Mononuclear cell (primary cell): ENCODE data around the gene CMAS. TPM values are rescaled to one million over a fixed set of nuclear protein-coding genes. Genes with fewer than 3 reads are reported as not detected.
"Not testable (repeated sequence)": the region's sequence is repeated elsewhere in the genome, so short reads cannot be mapped to it uniquely, and the experiment has no call there.

Experiments used
- H3K27me3 ChIP-seq: 2 replicates; pipeline ENCODE4 v1.6.0; 2011; ENCODE audit warnings: low read length, control low read depth; ENCODE audit not compliant: insufficient read depth
- H3K4me1 ChIP-seq: 2 replicates; pipeline ENCODE4 v1.5.1; 2011; ENCODE audit warnings: mild to moderate bottlenecking, low read length, control low read depth; ENCODE audit not compliant: insufficient read depth
- H3K4me3 ChIP-seq: 2 replicates; pipeline ENCODE4 v1.5.1; 2011; ENCODE audit warnings: mild to moderate bottlenecking, low read length, moderate library complexity
- H3K9me3 ChIP-seq: 2 replicates; pipeline ENCODE4 v1.5.1; 2011; ENCODE audit warnings: low read depth, mild to moderate bottlenecking, control low read depth, low read length
- total RNA-seq: library from RNA; depleted of rRNA; stranded (reverse); fragments of >200 nt; gene quantifications from one replicate; pipeline ENCODE4 v1.2.3, GENCODE V29; 2012

The CMAS gene
- total RNA-seq, 1 donor: 5.8 TPM

DNA sequence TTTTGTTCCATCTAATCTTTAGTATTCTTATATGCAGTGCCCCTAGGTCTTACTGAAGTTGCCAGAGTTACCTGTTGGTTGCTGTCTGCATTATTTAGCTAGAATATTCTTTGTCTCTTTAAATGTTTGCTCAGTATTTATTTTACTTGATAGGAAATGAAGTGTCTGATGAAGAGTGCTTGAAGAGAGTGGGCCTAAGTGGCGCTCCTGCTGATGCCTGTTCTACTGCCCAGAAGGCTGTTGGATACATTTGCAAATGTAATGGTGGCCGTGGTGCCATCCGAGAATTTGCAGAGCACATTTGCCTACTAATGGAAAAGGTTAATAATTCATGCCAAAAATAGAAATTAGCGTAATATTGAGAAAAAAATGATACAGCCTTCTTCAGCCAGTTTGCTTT is 18.9 kb downstream of the CMAS start:
- Histone ChIP-seq H3K4me1 (peaks cover 5% of the 10 kb centered on the region), H3K27me3 (no peaks in the 10 kb centered on the region), H3K4me3 (no peak overlapping the region), H3K9me3 (no peaks in the 10 kb centered on the region)

DNA sequence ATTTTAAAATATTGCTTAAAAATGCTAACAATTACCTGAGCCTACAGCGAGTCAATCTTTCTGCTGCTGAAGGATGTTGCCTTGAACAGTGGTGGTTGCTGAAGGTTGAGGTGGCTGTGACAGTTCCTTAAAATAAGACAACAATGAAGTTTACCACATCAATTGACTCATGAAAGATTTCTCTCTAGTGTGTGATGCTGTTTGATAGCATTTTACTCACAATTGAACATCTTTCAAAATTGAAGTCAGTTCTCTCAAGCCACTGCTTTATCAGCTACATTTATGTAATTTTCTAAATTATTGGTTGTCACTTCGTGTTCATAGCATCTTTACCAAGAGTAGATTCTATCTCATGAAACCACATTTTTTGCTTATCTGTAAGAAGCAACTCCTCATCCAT is 20.3 kb downstream of the CMAS start:
- no peaks in the 10 kb centered on the region for H3K4me1 ChIP-seq

DNA sequence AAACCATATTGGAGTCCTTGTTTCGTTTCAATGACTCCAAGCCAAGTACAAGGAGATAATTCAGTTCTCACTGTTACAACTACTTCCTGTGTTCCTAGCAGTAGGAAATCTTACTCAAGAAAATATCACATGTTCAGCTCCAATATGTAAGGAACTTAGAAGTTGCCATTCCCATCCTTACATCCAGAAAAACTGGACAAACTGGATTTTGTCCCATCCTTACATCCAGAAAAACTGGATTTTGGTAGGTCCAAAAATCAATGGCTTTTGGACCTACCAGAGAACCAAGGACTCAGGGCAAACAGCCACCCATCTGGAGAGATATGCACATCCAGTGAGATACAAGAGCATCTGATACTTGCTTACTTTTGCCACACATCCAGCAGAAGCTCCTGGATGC is 23.8 kb downstream of the CMAS start:
- H3K27me3 ChIP-seq: no peaks in the 10 kb centered on the region
- no peak overlapping the region for H3K4me3 ChIP-seq
- no peaks in the 10 kb centered on the region for H3K9me3 ChIP-seq

More for the DNA sequence above, 20.3 kb downstream of the CMAS start:
- no peaks in the 10 kb centered on the region for H3K9me3 ChIP-seq
- no peaks in the 10 kb centered on the region for H3K27me3 ChIP-seq
- H3K4me3 ChIP-seq: no peak overlapping the region

DNA sequence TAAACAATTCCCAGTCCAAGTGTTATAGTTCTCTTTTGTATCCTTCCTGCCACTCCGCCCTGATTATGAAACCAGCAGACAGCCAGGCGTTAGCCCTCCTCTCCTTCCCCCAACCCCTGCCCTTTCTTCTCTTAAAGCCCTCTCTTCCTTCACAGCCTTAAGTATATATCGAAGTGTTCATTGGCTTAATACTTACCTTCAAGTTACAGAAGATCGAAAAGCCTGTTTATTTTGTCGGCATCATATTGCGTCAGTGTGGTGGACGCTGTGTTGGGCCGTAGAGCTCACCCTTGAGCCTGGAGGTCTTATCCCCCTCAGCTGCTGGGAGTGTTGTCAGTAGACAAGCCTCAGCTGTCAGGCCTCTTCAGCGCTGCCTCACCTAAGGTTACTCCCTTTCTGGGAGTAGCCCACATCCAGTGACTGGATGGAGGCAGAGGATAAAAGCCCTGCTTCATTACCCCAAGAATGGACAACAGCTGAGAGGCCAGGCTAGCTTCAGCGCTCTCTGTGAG is 36.2 kb downstream of the CMAS start:
- H3K4me3 ChIP-seq: no peak overlapping the region
- H3K4me1 ChIP-seq: no peaks in the 10 kb centered on the region
- H3K9me3 ChIP-seq: no peaks in the 10 kb centered on the region
- H3K27me3 ChIP-seq: no peaks in the 10 kb centered on the region

More for the DNA sequence above, 23.8 kb downstream of the CMAS start:
- no peaks in the 10 kb centered on the region for H3K4me1 ChIP-seq

DNA sequence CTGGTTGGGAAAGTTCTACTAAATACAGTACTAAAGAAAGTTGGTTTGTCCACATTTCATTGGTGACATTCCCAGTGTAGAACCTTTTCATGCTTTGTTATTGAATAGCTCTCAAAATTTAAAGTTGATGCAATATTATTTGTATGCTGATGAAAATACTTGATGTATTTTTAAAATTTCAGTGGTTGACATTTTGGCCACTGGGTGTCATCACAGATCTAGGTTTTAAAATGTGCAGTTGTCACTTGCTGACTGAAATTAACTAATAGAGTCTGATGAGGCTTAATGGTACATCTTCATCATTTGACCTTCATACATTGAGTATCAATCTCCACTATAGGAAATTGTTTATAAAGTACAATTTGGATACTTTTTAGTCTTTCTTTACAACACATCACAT is 37.1 kb downstream of the CMAS start:
- Histone ChIP-seq H3K4me3 (no peak overlapping the region), H3K9me3 (no peaks in the 10 kb centered on the region), H3K27me3 (no peaks in the 10 kb centered on the region), H3K4me1 (no peaks in the 10 kb centered on the region)

DNA sequence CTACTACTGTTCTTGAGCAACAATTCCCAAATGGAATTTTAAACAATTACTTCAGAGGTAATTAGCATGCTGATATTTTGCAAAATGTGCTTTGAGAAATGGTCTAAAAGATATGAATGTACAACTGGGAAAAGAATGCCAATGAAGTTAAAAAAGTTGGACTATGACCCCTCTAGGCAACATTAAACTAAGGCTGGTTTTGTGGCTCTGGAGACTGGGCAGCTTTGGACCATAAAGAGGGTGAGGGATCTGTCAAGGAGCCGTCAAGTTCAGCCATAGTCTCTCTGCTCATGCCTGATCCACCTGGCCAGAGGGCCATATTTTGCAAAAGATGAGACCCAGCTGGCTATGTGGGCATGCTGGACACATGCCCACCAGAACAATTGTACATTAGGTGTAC is 38.8 kb downstream of the CMAS start:
- Histone ChIP-seq H3K9me3 (no peaks in the 10 kb centered on the region), H3K4me1 (no peaks in the 10 kb centered on the region), H3K27me3 (no peaks in the 10 kb centered on the region), H3K4me3 (no peak overlapping the region)

DNA sequence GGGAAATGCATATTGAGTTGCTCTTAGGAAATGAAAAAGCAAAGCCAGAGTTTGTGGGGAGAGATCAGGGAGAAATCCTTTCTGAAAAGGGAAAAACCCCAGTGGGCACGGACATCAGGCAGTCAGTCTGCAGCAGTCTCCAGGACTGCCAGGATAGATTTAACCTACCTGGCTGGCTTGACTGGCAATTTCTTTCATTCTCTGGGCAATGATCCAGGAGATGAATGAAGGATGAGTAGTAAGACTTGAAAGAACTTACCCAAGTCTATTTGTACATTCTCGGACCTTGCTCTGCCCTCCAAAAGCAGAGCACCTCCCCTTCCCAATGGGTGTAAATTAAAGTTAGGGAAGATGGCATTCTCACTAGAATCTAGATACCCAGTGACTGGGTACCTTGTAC is 42.9 kb downstream of the CMAS start:
- no peaks in the 10 kb centered on the region for H3K9me3 ChIP-seq
- no peak overlapping the region for H3K4me3 ChIP-seq
- no peaks in the 10 kb centered on the region for H3K4me1 ChIP-seq
- H3K27me3 ChIP-seq: no peaks in the 10 kb centered on the region

DNA sequence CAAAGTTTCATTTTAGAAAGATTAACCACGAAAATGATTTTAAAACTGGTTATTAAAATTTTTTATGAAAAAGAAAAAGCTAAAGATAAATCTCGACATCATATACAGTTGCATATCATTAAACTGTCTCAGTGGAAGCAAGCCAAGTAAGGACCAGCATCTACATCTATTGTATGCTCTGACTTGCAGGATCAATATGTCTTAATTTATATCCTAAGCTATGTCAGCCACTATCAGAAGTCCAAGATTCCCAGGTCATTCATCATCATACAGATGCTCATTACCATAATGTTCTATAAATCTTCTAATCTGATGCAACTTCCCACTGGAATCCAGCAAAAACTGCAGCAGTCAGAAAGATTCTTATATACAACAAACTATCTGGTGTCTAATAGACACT is 43.5 kb downstream of the CMAS start:
- Histone ChIP-seq H3K4me1 (no peaks in the 10 kb centered on the region), H3K4me3 (no peak overlapping the region), H3K27me3 (no peaks in the 10 kb centered on the region), H3K9me3 (no peaks in the 10 kb centered on the region)

DNA sequence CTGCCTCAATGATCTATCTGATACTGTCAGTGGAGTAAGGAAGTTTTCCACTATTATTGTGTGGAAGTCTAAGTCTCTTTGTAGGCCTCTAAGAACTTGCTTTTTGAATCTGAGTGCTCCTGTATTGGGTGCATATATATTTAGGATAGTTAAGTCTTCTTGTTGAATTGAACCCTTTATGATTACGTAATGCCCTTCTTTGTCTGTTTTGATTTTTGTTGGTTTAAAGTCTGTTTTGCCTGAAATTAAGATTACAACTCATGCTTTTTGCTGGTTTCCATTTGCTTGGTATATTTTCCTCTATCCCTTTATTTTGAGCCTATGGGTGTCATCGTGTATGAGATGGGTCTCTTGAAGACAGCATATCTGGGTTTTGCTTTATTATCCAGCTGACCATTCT is 53.0 kb downstream of the CMAS start:
- H3K27me3 ChIP-seq, H3K4me3 ChIP-seq, H3K9me3 ChIP-seq: not testable (repeated sequence)
- peaks cover 12% of the 10 kb centered on the region for H3K4me1 ChIP-seq

DNA sequence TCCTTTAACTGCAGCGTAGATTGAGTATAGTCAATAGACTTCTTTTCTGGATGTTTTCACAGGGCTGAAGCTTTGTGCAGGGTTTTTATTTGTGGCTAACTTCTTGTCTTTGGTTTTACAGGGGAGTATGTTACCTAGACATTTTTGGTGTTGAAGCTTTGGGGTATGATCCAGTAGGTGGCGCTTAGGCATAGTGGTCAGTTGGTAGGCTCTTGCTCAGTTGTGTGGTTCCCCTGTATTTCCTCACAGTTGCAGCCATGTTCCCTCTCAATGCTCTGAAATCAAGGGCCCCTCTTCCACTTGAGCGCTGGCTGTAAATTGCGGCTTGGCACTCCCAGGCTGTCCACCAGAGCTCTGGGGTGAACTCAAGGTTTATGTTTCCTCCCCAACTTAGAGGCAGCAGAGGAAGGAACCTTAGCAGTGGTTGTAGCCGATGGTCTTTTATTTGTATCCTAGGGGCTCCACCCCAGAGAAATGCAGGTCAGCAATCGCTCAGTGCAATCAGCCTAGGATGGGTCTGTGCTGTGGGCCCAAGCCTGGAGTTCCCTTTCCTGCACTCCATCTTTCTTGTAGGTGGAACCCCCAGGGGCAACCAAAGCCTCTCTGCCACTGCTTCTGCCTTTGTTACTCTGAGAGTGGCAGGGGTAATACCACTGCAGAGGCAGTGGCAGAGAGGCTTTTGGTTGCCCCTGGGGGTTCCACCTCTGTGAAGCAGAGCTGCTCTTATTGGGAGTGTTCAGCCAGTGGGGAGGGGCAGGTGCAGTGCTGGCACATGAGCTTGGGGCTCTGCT is 55.1 kb downstream of the CMAS start:
- no peaks in the 10 kb centered on the region for H3K9me3 ChIP-seq
- no peaks in the 10 kb centered on the region for H3K27me3 ChIP-seq
- H3K4me1 ChIP-seq: peaks cover 12% of the 10 kb centered on the region
- H3K4me3 ChIP-seq: no peak overlapping the region

DNA sequence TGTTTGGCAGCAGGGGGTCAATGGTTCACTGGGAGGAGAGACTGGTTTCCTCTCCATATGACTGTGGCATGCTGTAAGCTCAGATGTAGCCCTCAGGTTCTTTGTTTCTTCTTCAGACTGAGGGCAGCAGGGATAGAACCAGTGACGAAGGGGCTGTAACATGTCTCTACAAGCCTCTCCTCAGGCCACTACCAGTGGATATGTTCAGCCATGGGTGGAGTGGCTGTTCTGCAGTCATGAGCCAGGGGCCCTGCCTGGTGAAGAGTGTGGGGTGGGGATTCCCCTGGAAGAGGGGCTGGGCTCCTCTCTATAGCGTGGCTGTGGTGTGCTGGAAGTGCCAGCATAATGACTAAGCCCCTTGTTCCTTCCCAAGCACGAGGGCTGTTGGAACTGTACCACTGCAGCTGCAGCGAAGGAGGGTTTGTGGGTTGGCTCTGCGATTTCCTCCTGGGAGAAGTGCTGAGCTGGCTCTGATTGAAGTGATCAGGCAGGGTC is 55.8 kb downstream of the CMAS start:
- Histone ChIP-seq H3K27me3 (no peaks in the 10 kb centered on the region), H3K4me3 (no peak overlapping the region), H3K9me3 (no peaks in the 10 kb centered on the region), H3K4me1 (peaks cover 12% of the 10 kb centered on the region)

DNA sequence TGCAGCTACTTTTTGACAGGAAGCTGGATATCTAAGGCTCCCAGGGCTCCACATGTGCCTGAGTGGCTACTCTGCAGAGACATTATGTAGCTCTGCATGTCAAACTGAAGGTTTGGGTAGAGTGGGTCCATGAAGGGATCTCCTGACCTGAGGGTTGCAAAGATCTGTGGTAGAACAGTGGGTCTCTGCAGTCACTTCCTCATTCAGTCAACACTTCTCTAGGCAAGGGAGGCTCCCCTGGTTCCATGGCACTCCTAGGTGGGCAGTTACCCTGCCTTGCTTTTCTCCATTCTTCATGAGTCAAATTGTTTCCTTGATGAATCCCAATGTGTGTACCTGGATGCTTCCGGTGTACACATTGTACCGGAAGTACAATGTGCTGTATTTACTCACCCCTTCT is 57.4 kb downstream of the CMAS start:
- Histone ChIP-seq H3K9me3 (no peaks in the 10 kb centered on the region), H3K4me1 (peaks cover 12% of the 10 kb centered on the region), H3K4me3 (no peak overlapping the region), H3K27me3 (no peaks in the 10 kb centered on the region)

DNA sequence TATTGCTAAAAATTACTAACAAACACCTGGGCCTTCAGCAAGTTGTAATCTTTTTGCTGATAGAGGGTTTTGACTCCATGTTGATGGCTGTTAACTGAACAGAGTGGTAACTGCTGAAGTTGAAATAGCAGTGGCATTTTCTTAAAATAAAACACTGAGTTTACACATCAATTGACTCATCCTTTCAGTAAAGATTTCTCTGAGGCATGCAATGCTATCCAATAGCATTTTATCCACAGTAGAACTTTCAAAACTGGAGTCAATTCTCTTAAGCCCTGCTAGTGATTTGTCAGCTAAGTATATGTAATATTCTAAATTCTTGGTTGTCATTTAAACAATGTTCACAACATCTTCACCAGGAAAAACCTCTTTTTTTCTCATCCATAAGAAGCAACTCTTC is 59.5 kb downstream of the CMAS start:
- H3K4me1 ChIP-seq: peaks cover 12% of the 10 kb centered on the region
- no peak overlapping the region for H3K4me3 ChIP-seq
- no peaks in the 10 kb centered on the region for H3K27me3 ChIP-seq
- H3K9me3 ChIP-seq: no peaks in the 10 kb centered on the region

DNA sequence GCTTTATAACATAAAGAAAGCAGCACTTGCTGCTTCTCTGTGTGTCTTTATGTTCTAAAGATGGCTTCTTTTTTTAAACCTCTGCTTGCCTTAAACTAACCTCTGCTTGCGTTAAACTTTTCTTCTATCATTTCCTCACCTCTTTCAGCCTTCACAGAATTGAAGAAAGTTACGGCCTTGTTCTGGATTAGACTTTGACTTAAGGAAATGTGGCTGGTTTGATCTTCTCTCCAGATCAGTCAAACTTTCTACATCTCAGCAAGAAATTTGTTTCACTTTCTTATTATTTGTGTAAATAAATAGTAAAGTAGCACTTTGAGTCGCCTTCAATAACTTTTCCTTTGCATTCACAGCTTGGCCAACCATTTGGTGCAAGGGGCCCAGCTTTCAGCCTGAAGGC is 64.2 kb downstream of the CMAS start:
- no peaks in the 10 kb centered on the region for H3K27me3 ChIP-seq
- H3K4me3 ChIP-seq: no peak overlapping the region

More for the DNA sequence above, 64.2 kb downstream of the CMAS start:
- no peaks in the 10 kb centered on the region for H3K4me1 ChIP-seq
- H3K9me3 ChIP-seq: no peaks in the 10 kb centered on the region
